DND-41 (cell line): Measurements from ENCODE around the gene STARD3.

ENCODE experiments used
- ATAC-seq: fragments of 200-7000 bp; cut with Tn5 transposase; 3 replicates; pipeline ENCODE4 v1.9.1; 2021; ENCODE audit warnings: low read depth; ENCODE audit not compliant: insufficient read depth
- DNase-seq: peaks from one replicate; pipeline ENCODE4 v3.0.0-alpha.2; 2020
- H2AFZ ChIP-seq: 2 replicates; pipeline ENCODE4 v1.6.0; 2012; ENCODE audit warnings: low read depth, low read length
- H3K27ac ChIP-seq: 2 replicates; pipeline ENCODE4 v1.5.1; 2012; ENCODE audit warnings: low read length, inconsistent platforms
- H3K27me3 ChIP-seq: fragments of 200-600 bp; sonication (generic); 2 replicates; pipeline ENCODE4 v1.6.0; 2012; ENCODE audit warnings: low read length, mild to moderate bottlenecking, inconsistent platforms; ENCODE audit not compliant: insufficient read depth, poor library complexity
- H3K36me3 ChIP-seq: 2 replicates; pipeline ENCODE4 v1.5.1; 2012; ENCODE audit warnings: low read length, inconsistent platforms; ENCODE audit not compliant: insufficient read depth
- H3K4me1 ChIP-seq: 2 replicates; pipeline ENCODE4 v1.5.1; 2012; ENCODE audit warnings: mild to moderate bottlenecking, low read length; ENCODE audit not compliant: insufficient read depth
- H3K4me2 ChIP-seq: 2 replicates; pipeline ENCODE4 v1.6.0; 2012; ENCODE audit warnings: mild to moderate bottlenecking, moderate library complexity, low read length, inconsistent platforms; ENCODE audit not compliant: insufficient read depth
- H3K4me3 ChIP-seq, 2 experiments: fragments of 200-600 bp in 1 of 2; shearing (Covaris generic) in 1 of 2; 2 replicates each; pipeline ENCODE4 v1.5.1; 2012 to 2016; ENCODE audit warnings: inconsistent platforms in 2 of 2, low read length in 2 of 2, mild to moderate bottlenecking in 2 of 2, low read depth in 1 of 2, moderate library complexity in 1 of 2
- H3K79me2 ChIP-seq: 2 replicates; pipeline ENCODE4 v1.6.0; 2012; ENCODE audit warnings: low read length, inconsistent platforms; ENCODE audit not compliant: insufficient read depth
- H3K9ac ChIP-seq: 2 replicates; pipeline ENCODE4 v1.6.0; 2012; ENCODE audit warnings: low read depth, mild to moderate bottlenecking, inconsistent platforms, low read length, moderate library complexity
- H3K9me3 ChIP-seq: 2 replicates; pipeline ENCODE4 v1.5.1; 2012; ENCODE audit warnings: low read length, moderate library complexity, mild to moderate bottlenecking, inconsistent platforms; ENCODE audit not compliant: insufficient read depth, severe bottlenecking
- H4K20me1 ChIP-seq: 2 replicates; pipeline ENCODE4 v1.6.0; 2012; ENCODE audit warnings: low read length; ENCODE audit not compliant: insufficient read depth
- EZH2 ChIP-seq: IDR thresholded peaks from 3 replicates; pipeline ENCODE4 v1.6.1; 2012; ENCODE audit warnings: borderline replicate concordance, low read depth, mild to moderate bottlenecking, moderate library complexity, low read length, inconsistent platforms; ENCODE audit not compliant: severe bottlenecking
- TF ChIP-seq, protein P1 (sequence below): IDR thresholded peaks from 2 replicates; pipeline ENCODE4 v1.5.1; 2012; ENCODE audit warnings: borderline replicate concordance, low read length, moderate library complexity, mild to moderate bottlenecking; ENCODE audit not compliant: poor library complexity, severe bottlenecking; ENCODE audit errors: extremely low read depth

The STARD3 gene

DNA sequence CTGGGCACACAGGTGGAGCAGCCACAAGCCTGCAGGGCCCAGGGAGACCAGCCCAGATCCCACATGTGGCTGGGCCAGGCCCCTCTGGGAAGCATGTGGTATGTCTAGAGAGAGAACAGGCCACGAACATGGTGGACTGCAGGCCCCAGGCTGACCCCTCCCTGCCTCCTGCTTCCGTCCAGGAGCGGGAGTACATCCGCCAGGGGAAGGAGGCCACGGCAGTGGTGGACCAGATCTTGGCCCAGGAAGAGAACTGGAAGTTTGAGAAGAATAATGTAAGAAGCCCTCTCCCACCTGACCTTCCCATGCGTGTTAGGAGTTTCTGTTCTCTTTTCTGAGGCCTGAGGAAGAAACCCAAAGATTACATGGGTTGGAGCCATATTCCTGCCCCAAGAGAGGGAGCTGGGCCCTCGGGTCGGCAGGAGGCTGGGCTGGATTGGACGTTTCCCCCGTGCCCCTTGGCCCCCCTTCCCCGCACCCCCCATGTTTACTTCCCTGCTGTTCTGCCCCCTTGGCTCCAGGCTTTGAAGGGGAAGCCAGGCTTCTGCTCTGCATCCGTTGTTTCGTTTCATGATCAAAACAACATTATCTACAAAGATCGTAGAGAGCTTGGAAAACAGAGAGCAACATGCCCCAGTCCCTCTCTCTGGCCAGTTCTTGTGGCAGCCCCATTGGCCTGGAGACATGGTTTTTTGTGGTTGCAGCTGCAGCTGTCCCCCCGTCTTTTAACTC is 22.5 kb downstream of the STARD3 start:
- no peaks in the 10 kb centered on the region for H3K9me3 ChIP-seq
- no peak overlapping the region for H3K4me3 ChIP-seq
- H2AFZ ChIP-seq = no peak overlapping the region
- H4K20me1 ChIP-seq = peaks cover 23% of the 10 kb centered on the region
- H3K9ac ChIP-seq = no peak overlapping the region
- no peak overlapping the region for H3K27ac ChIP-seq
- ATAC-seq = no peak
- peaks cover 6% of the 10 kb centered on the region; the same call in 1 of the 2 replicates for H3K79me2 ChIP-seq
- no peaks in the 10 kb centered on the region for H3K4me1 ChIP-seq
- TF ChIP-seq, protein P1, sequence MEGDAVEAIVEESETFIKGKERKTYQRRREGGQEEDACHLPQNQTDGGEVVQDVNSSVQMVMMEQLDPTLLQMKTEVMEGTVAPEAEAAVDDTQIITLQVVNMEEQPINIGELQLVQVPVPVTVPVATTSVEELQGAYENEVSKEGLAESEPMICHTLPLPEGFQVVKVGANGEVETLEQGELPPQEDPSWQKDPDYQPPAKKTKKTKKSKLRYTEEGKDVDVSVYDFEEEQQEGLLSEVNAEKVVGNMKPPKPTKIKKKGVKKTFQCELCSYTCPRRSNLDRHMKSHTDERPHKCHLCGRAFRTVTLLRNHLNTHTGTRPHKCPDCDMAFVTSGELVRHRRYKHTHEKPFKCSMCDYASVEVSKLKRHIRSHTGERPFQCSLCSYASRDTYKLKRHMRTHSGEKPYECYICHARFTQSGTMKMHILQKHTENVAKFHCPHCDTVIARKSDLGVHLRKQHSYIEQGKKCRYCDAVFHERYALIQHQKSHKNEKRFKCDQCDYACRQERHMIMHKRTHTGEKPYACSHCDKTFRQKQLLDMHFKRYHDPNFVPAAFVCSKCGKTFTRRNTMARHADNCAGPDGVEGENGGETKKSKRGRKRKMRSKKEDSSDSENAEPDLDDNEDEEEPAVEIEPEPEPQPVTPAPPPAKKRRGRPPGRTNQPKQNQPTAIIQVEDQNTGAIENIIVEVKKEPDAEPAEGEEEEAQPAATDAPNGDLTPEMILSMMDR = no peak
- no peak for TF ChIP-seq EZH2
- H3K27me3 ChIP-seq = no peaks in the 10 kb centered on the region
- peaks cover 68% of the 10 kb centered on the region for H3K36me3 ChIP-seq
- H3K4me2 ChIP-seq = no peak overlapping the region
- DNase-seq = no peak

DNA sequence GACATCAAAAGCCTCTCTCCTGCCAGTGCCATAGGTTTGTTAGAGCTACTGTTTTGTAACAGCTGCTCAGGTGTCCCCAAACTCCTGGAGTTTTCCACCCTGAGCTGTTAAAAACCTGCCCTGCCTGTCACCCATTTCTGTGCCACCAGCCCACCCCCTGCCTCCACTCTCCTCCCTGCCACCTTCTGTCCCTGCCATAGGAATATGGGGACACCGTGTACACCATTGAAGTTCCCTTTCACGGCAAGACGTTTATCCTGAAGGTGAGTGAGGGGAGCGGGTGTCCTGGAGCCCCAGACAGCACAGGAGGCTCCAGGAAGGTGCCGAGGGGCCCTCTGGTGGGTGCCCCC is 23.0 kb downstream of the STARD3 start:
- ATAC-seq = no peak
- no peak overlapping the region for H3K27ac ChIP-seq
- no peak overlapping the region for H3K9ac ChIP-seq
- H3K36me3 ChIP-seq = peaks cover 62% of the 10 kb centered on the region
- no peak overlapping the region for H2AFZ ChIP-seq
- no peaks in the 10 kb centered on the region for H3K9me3 ChIP-seq
- H3K4me3 ChIP-seq = no peak overlapping the region
- TF ChIP-seq, protein P1 = no peak
- TF ChIP-seq EZH2 = no peak
- H3K4me1 ChIP-seq = no peaks in the 10 kb centered on the region
- H3K27me3 ChIP-seq = no peaks in the 10 kb centered on the region
- no peak overlapping the region for H3K4me2 ChIP-seq
- peaks cover 20% of the 10 kb centered on the region for H4K20me1 ChIP-seq
- DNase-seq = no peak
- 0 out of 2 replicates have a peak, but pooled peaks cover under 1% of the 10 kb centered on the region for H3K79me2 ChIP-seq

DNA sequence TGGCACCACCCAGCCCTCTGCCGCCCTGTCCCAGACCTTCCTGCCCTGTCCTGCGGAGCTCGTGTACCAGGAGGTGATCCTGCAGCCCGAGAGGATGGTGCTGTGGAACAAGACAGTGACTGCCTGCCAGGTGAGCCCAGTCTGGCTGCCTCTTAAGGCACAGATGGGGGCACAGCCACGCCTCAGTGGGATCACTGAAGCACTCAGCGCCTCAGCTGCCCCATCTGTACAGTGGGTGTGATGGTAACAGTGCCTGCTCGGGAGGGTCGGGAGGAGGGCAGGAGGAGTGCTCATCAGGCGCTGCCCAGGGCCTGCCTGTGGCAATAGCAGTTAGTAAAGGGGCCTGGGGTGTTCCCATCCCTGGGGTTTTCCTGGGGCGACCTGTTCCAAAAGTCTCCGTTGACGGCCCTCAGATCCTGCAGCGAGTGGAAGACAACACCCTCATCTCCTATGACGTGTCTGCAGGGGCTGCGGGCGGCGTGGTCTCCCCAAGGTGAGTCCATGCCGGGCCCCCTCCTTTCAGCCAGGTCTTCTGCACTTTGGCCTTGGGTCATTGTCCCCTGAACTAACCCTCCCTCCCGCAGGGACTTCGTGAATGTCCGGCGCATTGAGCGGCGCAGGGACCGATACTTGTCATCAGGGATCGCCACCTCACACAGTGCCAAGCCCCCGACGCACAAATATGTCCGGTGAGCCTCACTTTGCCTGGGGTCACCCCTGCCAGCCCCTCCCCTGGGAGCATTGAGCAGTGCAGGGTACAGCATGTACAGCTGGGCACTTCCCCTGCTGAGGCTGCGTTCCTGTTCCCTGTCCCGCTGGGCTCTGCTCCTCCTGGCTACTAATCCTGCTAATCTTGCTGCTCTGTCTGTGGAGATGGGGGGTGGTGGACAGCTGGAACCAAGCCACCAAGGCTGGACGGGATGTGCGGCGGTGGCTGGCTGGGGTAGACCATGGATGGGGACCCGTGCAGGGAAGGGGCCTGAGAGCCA is 23.7 kb downstream of the STARD3 start:
- no peaks in the 10 kb centered on the region for H3K9me3 ChIP-seq
- H3K36me3 ChIP-seq = peaks cover 61% of the 10 kb centered on the region
- H3K79me2 ChIP-seq = no peaks in the 10 kb centered on the region
- no peak overlapping the region for H2AFZ ChIP-seq
- no peak overlapping the region for H3K9ac ChIP-seq
- no peaks in the 10 kb centered on the region for H3K27me3 ChIP-seq
- no peaks in the 10 kb centered on the region for H3K4me1 ChIP-seq
- peaks cover 22% of the 10 kb centered on the region for H4K20me1 ChIP-seq
- H3K4me2 ChIP-seq = no peak overlapping the region
- H3K4me3 ChIP-seq = no peak overlapping the region
- no peak for ATAC-seq
- no peak overlapping the region for H3K27ac ChIP-seq
- DNase-seq = no peak
- TF ChIP-seq EZH2 = no peak
- TF ChIP-seq, protein P1 = no peak
